Measurements from ENCODE around the gene ENKD1.
A peak's percentile ranks its signal among the peaks of the same experiment; 100 is the strongest.

Gene ENKD1

DNA sequence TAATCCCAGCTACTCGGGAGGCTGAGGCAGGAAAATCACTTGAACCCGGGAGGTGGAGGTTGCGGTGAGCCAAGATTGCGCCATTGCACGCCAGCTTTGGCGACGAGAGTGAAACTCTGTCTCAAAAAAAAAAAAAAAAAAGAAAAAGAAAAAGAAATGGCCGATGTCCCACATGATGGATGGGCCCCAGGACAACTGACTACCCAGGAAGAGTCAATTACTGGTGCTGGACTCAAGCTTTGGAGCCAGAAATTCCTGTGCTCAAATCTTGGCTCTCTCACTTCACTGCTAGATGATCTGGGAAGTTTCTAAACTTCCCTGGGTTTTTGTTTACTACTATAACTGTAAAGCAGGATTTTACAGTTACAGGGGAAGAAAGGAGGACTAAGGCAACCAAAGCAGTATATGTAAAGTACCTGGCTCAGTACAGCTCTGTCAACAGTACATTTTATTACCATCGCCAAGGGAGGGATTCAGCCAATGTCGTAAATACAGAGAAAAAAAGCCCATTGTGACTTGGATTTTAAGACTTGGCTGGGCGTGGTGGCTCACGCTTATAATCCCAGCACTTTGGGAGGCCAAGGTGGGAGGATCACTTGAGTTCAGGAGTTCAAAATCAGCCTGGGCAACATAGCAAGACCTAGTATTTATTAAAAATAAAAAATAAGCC is 11.9 kb upstream of the ENKD1 start:
- no peak for DNase-seq

DNA sequence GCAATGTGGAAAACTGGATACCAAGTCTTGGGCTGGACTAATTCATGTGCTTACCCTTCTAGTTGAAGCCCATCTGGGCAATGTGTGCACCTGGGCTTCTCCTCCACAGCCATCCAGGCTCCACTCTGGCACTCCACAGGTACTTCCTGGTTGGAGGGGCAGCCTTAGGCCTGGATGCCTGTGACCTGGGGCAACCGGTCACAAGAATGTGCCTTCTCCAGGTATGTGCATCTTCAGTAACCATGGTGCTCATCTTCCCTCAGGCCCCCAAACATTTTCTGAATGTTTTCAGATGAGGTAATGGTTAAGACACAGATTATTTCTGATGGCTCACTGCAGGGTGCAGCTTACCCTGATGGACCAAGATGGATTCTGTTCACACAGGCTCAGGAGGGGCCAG is 11.2 kb upstream of the ENKD1 start:
- no peak for DNase-seq

DNA sequence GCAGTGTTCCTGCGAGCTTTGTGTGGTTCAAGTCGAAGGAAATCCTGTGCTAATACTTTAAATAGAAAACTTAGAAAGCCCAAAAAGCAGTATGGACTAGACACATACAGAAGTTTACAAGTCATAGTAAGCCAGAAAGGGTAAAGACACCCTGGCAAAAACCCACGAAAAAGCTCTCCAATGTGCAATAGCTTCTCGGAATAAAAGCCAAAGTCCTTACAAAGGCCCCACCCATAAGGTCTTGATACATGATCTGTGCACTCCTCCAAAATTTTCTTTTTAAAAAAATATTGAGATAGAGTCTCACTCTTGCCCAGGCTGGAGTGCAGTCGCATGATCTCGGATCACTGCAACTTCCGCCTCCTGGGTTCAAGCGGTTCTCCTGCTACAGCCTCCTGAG is 10.4 kb upstream of the ENKD1 start:
- no peak for DNase-seq

DNA sequence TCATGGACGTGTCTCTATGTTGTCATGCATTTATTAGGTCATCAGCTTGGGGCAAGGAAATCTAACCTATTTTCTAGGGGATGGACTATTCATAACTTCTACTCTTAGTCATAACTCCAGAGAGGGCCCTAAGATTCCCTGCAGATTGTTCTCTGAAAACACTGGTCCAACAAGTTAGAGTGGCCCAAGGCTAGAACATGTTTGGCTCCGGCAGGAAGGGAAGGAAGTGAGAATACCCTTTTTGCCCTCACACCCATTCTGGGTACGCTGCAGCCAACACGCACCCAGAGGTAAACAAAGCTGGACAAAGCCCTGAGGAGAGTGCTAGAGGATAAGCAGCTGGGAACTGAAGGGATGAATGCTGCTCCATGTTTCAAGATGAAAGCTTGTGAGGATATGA is 10.0 kb upstream of the ENKD1 start:
- DNase-seq, result no peak

DNA sequence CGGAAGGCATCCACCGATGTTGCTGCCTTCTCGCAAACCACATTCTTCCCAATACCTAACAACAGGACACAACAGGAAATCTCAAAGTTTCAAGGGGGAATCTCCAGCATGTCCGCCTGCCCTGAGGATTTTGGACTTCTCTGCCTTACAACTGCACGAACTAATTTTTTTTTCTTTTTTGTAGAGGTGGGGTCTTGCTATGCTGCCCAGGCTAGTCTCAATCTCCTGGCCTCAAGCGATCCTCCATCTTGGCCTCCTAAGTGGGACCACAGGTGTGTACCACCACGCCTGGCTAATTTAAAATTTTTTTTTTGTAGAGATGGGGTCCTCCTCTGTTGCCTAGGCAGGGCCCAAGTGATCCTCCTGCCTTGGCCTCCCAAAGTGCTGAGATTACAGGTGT is 9.4 kb upstream of the ENKD1 start:
- DNase-seq, result no peak

DNA sequence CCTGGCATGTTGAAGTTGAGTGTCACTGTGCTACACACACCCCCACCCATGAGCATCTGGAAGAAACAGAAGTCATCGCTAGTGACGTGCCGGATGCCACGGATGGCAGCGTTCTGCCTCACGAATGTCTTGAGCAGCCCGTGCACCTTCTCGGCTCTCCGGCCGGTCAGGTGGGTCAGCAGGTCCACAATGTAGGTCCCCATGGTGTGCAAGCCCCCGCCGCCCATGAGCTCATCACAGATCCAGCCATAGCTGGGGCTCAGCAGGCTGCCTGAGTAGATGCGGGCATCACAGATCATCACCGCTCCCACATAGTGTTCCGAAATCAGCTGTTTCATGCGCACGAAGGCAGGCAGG is 9.0 kb upstream of the ENKD1 start:
- DNase-seq, result no peak

DNA sequence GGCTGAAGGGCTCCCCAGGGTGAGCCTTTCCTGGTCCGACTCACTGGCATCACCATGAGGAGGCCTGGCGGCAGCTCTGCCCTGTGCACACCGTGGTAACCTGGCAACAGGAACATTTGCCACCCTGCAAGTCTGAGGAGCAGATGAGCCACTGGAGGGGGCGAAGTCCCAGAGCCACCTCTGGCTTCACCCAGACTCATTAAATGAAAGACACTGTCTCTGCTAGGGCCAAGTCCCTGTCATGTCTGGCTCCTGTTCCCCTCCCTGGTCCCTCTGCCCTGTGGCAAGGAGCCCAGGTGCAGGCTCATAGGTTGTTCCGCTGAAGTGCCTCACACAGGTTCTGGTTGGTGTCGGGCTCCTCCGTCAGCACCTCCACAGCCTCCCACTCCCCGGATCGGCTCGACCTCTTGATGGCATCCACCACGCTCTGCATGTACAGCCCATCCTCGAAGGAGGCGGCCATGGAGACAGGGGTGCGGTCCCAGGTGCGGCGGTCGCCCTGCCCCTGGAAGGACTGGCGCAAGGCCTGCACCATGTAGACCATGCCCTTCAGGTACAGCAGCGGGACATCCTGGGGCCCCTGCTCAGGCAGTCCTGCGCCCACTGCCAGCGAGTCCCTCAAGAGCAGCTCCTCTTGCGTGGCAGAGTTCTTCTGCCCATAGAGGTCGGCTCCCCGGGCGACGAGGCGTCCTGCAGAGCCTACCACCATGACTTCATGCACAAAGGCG is 8.5 kb upstream of the ENKD1 start:
- no peak for DNase-seq

DNA sequence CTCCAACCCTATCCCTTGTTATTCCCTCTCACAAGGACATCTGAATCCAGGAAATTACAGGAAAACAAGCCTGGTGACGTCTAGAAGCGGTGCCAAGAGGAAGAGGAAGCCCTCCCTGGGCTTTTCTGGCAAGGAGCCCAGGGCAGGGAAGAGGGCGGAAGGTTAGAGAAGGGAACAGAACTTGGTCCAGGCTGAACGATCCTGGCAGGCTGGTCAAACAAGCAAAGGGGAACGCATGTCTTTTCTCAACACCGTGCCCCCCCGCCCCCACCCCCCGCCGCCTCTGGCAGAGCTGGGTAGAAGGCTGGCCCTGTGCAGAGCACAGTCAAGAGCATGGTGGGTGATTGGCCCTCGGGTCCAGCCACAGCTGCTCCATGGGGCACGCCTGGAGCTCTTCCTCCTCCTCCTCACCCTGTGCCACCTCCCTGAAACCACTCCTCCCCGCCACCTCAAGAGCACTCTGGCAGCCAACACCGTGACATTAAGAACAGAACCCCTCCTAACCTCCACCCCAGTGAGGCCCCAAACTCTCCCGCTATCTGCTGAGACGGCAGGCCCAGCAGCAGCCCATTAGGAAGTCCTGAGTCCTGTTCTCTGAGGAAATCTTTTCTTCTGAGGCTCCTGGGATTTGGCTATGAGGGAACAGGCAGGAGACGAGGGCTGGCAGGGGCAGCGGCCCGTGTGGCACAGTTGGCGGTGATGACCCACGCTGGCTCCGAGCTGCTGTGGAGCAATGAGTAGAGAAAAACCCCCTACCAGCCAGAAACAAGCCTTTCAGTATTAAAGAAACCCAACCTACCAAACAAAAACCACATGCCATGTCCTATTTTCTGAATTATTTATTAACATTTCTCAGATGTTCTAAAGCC is 7.4 kb upstream of the ENKD1 start:
- DNase-seq, result peak; percentile 68

DNA sequence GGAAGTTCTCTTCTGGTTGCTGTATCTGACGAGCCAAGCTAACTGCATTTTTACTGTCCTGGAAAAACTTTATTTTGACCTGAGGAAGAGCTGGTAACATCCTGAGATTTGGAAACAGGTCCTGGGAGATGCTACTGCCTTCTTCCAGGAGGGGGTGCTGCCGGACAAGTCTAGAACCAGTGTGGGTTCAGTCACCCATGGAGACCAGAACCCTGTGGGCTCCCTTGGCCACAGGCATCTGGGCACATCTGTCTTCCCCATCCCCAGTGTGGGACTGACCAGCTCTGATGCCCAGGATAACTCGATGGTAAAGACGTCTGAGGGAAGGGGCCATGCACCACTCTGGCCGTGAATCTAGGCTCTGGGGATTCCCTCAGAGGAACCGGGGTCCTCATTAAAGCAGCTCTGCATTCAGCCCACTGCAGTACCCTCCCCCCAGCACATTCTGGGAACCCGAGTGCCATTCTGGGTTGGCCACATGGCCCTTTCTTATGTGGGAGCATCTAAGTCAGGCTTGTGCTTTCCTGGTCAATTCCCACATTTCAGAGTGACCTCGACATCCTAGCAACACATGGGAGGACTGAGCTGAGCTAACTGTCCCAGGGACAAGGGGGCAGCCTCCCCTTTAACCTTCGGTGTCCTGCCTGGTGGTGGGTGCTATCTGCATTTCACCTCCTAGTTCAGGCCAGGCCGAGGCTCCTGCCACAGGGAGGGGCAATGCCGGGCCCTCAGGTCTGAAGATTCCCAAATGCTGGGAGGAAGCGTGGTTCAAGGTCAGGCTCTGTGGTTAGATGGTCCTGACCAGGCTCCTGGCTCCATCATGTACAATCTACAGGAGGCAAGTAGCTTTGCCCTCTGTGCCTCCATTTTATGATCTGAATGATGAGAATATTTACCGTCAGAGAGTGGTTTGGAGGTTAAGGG is 6.5 kb upstream of the ENKD1 start:
- DNase-seq, result no peak

DNA sequence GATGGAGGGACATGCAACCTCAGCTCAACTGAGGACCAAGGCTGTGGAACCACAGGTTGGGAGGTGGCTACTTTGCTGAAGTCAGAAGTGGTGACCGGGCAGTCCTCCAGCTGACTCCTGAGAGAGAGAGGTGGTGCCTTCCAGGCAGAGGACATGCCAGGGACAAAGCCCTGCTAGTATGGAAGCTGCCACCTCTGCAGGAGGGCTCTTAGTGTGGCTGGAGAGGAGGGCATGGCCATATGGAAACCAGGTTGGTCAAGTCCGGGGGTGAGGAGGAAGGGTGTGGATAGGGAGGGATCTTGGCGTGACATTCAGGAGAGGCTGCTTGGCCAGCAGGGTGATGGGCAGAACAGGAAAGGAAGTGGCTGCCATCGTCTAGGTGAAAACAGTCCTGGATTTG is 5.8 kb upstream of the ENKD1 start:
- DNase-seq, result no peak

DNA sequence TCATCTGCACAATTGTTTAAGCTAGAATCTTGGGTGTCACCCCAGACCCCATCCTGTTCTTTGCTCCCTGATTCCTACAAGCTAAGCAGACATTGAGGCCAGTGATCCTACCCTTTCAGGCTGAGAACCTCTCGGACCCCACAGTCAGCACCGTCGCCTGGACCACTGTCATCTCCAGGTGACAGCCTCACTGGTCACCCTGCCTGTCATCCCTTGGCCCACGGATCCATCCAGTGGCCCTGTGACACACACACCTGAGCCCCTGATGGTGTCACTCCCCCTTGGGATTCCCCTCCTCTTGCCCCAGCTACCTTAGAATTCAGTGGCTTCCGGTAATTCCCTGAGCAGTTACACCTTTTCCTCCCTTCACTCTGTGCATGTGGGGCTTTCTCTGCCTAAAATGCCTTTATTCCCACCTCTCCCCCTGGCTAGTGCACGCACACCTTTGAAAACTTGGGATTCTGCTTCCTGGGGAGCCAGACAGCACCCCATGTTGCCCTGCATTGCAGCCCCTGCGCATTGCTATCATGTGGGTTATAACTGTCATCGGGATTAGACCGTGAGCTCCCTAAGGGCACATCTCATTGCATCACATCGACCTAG is 3.0 kb upstream of the ENKD1 start:
- DNase-seq, result no peak

DNA sequence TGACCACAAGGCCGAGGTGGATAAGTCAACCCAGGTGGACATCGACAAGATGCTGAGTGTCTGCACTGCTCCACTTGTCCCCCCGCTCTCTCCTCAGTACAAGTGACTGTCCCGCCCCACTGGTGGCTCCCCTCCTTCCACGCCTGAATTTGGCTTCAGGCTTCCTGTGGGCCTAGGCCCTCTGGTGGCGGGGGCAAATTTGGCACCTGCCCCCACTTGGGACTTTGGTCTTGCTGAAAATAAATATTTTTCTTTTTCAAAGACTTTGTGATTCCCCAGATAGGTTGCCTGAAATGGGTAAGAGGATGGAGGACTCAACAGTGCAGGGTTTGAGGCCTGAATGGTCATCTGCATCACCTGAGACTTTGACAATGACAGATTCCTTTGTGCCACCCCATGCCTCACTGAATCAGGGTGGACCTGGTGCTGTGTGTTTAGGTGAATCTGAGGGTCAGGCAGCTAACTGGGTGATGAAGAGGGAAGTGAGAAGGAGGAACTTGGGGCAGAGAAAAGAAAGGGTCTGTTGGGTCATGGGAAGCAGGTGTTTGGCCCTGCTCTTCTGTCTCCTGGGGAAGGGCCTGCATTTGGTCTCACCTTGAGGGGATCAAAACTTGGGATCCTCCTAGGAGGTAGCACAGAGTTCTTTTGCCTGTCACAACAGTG is 2.1 kb upstream of the ENKD1 start:
- DNase-seq, result no peak

DNA sequence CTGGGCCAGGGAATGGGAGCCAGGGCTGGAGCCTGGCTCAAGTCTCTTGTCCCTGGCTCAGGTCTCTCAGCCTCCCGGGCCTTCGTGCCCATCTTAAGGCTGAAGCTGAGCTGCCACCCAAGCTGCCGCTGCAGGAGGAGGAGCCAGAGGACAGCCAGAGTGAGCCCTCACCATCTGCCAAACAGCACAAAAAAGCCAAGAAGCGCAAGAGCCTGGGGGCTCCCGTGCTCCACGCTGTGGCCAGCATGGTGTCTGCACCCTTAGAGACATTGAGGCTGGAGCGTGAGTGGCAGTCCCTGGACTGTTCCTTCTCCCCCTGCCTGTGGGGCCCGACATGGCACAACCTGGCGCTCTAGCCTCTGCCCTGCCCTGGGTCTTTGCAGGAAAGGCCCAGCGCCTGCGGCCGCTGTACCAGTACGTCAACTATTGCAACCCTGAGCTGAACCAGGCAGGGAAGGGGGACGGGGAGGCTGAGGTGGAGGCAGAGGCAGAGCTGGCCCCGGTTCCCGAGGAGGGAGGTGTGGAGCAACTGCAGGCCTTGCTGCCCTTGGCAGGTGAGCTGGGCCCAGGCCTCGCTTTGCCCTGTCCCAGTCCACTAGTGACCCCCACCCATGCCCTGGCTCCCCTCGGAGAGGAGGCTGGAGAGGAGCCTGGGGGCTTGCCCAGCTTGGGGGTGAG is 1.4 kb upstream of the ENKD1 start:
- DNase-seq, result peak; percentile 66

DNA sequence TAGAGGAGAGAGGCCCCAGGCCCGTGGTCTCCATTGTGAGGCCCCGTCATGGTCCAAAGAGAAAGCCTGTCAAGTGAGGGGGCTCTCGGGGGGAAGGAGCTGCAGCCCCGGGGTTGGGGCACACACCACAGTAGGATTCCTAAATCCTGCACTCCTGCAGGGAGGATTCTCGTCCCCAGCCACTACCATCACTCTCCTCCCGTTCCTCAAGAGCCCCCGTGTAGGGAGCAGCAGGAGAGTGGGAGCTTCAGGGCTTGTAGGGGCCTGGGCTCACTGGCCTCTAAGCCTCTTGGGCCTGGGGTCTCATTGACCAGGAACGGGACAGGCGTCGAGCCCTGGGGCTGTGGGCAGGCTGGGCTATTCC is 885 bp upstream of the ENKD1 start:
- DNase-seq, result no peak

DNA sequence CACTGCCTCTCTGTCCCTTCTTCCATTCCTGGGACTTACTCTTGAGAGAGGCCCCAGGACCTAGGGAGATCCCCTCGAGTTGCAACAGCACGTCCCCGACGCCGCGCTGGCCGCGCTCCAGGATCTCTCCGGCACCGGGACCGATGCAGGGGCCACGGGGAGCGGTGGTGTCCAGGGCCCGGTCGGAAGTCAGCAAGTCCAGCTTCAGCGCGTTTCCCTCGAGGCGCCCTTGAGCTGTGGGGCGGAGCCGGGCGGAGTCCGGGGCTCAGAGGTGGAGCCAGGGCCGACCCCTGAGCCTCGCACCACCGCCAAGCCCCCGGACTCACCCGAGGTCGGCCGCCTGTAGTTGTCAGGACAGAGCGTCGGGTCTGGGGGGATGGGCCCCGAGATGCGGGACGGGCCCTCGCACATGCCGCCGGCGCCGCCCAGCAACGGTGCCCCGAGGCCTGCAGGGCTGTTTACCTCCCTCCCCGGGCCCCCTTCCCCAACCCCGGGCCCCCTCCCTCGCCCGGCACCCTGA is 458 bp downstream of the ENKD1 start:
- no peak for DNase-seq

DNA sequence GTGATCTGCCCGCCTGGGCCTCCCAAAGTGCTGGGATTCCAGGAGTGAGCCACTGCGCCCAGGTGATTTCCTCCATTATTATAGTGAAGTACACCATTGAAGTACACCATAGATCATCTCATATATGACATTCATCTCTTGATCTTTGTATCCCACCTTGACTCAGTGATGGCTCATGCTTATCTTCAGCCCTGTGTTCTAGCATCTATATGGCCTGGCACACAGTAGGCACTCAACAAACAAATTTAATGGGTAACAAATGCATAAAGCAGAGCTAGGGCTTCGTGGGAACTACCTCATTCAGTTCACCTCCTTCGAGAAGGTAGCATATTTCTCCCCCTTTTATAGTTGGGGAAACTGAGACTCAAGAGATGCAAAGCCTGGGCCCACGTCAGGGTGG is 952 bp downstream of the ENKD1 start:
- no peak for DNase-seq

DNA sequence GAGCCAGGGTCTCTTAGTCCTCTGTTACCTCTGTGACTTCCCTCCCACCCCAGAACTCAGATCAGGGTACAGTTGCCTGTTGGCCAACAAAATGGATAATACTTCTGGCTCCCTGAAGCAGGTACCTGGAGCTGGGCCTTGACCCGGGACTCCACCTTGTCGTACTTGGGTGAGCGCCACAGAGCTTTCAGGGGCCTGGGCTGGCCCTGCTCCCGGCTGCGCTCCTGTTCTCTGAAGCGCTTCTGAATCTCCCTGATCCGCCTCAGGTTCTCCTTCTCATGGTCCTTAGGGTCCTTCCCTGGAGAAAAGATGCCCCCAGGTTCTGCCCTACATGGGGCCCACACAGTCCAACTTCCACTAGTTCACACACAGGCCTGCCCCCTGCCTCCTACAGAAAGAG is 1.7 kb downstream of the ENKD1 start:
- DNase-seq, result no peak

DNA sequence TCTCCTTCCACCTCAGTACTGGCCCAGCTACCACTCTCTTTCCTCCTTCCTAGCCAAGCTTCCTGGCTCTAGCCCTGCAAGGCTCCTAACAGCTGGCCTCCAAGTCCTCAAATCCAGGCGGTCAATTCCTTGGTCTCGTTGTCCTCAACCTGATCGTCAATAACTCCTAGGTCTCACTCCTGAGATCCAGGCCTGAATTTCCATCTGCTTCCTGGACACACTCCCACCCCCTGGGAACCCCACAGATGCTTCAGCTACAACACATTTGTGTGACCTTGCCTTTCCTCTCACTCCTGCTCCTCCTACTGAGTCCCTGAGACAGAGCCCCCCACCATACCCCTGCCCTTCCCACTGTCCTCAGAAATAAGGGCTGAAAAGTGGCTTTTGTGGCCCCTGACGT is 2.3 kb downstream of the ENKD1 start:
- DNase-seq, result no peak

DNA sequence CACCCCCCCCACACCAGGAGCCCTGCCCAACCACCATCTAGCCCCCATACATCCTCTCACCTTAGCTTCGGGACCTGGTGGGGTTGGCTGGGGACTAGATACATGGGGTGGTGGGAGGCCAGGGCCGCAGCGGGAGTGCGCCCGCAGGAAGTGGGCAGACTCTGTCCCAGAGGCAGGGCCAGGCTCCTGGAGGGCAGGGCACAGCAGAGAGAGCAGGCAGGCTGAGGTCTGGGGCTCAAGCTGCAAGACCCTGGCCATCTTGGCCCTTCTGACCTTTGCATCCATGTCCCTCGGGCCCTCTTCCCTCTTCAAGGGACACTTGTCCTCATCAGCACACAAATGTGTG is 2.7 kb downstream of the ENKD1 start:
- DNase-seq, result no peak

DNA sequence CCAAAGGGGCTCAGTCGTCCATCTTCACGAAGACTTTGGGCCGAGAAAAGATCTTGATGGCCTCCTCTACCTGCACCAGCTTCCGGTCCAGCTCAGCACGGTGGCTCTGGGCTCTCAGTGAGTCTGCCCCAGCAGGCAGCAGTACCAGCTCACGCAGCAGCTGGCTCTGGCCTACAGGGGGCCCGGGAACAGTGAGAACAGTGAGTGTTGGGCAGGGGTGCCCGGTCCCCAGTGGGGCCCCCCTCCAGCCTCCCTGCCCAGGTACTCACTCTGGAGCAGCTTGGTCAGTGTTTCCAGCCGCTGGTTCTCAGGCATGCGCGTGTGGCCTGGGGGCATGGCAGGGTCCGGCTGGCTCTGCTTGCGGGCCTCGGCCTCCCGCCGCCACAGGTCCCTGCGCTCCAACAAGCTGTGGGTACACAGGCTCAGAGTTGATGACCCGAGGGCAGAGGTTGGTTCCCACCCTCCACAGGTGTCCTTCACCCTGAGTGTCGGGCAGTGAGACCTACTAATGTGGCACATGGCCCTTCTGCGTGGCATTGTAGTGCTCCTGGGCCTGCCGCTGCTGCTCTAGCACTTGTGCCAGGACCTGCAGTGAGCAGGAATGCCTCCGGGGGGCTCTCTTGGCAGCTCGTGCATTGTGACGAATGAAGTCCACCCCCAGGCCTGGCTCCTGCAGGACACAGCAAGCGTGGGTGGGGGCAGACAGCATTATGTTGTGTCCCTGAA is 3.2 kb downstream of the ENKD1 start:
- no peak for DNase-seq

DNA sequence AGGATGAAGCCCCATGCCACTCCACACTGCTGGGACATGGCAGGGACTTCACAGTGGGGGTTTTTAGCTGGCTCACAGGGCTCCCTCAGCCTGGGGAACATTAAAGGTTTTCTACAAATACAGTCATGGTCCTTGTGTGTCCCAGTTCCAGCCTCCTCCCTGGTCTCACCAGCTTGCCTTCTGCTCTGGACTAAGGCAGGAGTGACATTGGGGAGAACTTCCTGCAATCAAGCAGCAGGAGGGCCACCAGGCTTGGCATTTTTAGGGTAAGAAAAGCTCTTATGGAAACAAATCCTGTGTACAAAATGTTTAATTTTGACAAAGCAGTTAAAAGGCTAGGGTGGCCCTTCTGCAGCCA is 3.9 kb downstream of the ENKD1 start:
- DNase-seq, result no peak

Data from DMS79 (cell line).